ENCODE measurements around the gene XIAP.

- TF ChIP-seq CTCF (conservative IDR thresholded peaks at IDR 0.05; ENCODE audit: low read length), result no peak
- no peak for TF ChIP-seq EZH2phosphoT487 (IDR thresholded peaks at IDR 0.05; ENCODE audit: borderline replicate concordance)
Measured at GRCh38 chrX:123960956-123961267, 101.1 kb downstream of the XIAP start.

Measured in Loucy (cell line).